GM12872 (cell line): ENCODE results near the gene FCN3.

Experiments used
- TF ChIP-seq, protein P1 (sequence below): IDR thresholded peaks from 3 replicates; pipeline ENCODE4 v1.5.1; 2011; ENCODE audit warnings: low read depth, mild to moderate bottlenecking, low read length, moderate library complexity; ENCODE audit not compliant: insufficient read depth

The FCN3 gene

DNA sequence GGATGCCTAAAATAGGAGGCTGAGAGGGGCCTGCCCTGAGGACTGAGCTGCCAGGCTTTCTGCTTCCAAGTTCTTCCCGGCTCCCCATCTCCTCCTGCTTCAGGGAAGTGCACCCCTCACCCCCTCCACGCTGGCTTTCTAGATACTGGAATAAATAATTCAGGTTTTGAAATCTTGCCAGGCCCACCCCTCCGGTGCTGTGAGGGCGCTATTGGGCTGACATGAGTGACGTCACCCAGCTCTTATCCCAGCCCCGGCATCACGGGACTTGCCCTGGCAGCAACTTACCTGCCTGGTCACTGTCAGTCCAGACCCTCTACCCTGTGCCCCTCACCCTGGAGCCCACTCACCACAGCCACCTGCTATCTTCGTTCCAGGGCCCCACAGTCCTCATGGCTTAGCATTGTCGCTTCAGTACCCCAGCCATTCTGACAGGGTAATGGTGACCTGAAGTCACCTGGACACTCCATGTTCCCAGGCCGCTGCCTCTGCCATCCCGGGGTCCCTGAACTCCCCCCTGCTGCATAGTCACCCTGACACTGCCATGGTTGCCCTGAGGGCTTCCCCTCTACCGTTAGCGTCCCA is 17.0 kb upstream of the FCN3 start:
- TF ChIP-seq, protein P1, sequence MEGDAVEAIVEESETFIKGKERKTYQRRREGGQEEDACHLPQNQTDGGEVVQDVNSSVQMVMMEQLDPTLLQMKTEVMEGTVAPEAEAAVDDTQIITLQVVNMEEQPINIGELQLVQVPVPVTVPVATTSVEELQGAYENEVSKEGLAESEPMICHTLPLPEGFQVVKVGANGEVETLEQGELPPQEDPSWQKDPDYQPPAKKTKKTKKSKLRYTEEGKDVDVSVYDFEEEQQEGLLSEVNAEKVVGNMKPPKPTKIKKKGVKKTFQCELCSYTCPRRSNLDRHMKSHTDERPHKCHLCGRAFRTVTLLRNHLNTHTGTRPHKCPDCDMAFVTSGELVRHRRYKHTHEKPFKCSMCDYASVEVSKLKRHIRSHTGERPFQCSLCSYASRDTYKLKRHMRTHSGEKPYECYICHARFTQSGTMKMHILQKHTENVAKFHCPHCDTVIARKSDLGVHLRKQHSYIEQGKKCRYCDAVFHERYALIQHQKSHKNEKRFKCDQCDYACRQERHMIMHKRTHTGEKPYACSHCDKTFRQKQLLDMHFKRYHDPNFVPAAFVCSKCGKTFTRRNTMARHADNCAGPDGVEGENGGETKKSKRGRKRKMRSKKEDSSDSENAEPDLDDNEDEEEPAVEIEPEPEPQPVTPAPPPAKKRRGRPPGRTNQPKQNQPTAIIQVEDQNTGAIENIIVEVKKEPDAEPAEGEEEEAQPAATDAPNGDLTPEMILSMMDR = no peak

DNA sequence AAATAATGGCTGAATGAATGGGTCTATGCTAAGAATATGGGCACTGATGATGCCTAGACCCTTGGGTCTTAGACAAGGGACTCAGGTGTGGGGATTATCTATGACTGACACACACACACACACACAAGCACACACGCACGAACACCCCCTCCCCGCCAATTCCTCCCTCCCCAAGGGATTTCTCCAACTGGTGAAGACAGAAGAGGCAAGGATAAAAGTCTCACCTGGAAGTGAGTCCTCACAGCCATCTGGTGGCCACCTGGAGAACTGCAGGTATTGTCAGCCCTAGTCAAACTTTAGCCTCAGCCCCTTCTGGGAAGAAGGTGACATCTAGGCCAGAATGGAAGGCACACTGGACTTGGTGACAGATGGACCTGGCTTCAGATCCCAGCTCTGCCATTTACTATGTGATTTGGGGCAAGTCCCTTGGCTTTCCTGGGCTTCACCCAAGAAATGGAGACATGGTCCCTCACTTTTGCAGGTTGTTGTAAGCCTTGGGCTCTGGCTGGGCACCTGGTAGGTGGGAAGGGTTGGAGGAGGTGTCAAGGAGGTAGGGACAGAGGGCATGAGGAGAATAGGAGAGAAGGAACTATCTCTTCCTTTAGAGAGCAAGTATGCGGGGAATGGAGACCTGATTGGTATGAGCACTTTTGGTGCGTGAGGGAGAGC is 13.8 kb upstream of the FCN3 start:
- TF ChIP-seq, protein P1 = peak; percentile 97

DNA sequence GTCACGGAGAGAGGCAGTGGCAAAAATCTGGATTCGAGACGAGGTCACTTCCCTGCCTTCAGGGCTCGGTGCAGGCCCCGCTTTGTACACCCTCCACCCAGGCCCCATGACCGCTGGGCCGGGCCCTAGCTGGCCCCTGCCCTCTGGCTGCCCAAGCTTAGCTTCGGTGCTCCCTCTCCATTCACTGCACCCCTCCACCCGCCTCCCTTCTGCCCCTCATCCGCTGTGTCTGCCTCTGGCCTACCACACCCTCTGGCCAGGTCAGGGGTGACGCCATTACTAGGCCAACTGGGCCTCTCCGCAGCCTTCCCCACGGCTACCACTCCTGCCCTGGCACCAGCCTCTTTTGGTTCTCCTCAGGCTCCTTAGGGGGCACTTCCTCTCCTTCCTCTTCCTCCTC is 9.0 kb upstream of the FCN3 start:
- TF ChIP-seq, protein P1 = no peak

DNA sequence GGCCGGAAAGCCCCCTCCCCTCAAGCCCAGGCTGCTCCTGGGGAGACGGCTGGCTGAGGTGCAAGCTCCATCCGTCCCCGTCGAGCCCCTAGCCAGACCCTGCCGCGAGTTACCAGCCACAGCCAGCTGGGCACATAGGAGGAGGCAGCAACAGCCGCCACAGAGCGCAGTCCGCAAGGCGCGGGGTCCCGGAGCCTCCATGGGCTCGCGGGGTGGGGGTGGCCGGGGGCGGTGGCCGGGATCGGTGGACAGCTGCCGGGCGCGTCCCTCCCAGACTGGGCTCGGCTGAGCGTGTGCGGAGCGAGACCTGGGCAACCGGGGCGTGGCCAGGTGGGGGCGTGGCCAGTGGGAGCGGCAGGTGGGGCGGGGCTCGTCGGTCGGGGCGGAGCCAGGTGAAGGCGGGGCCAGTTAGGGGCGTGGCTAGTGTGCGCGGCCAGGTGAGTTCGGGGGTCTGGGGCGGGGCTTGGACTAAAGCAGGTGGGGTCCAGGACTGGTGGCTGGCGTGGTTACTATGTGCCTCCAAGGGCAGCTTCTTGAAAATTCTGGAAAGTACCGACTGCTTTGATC is 8.5 kb upstream of the FCN3 start, which contains the start of gene CD164L2:
CD164L2 (minus strand) TSS at position 295 of the 567 bp plus-strand sequence; CDS start at position 201, 94 bp downstream.
- TF ChIP-seq, protein P1 = no peak

DNA sequence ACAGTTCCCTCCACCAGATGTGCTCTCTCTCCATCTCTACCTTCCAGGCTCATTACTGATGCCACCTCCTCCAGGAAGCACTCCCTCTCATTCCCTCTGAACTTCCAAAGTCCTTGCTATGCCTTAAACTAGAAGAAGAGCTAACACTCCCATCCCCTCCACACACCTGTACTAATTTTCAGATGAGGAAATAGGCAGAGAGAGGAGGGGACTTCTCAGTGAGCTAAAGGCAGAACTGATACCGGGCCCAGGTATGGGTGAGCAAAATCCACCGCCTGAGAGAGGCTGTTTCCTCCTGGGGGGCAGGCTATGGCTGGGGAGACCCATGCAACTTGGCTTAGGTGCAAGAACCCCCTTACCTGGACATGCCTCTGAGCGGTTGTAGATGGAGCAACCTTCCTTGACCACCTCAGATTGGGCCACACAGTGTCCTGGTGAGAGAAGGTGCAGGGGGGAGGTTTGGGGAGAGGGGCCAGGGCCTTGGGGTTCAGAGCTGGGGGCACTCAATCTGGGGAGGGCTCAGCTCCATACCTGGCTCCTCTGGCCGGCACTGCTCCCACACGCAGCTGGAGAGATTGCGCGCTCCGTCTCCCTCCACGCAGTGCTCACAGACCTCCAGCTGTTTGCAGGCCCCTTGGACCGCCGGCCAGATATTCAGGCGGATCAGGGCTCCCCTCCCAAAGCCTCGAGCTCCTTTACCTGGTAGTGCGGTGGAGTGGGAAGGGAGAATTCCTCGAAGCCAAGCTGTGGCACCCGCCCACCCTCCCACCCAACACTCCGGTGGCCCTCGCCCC is 7.5 kb upstream of the FCN3 start:
- TF ChIP-seq, protein P1 = no peak

DNA sequence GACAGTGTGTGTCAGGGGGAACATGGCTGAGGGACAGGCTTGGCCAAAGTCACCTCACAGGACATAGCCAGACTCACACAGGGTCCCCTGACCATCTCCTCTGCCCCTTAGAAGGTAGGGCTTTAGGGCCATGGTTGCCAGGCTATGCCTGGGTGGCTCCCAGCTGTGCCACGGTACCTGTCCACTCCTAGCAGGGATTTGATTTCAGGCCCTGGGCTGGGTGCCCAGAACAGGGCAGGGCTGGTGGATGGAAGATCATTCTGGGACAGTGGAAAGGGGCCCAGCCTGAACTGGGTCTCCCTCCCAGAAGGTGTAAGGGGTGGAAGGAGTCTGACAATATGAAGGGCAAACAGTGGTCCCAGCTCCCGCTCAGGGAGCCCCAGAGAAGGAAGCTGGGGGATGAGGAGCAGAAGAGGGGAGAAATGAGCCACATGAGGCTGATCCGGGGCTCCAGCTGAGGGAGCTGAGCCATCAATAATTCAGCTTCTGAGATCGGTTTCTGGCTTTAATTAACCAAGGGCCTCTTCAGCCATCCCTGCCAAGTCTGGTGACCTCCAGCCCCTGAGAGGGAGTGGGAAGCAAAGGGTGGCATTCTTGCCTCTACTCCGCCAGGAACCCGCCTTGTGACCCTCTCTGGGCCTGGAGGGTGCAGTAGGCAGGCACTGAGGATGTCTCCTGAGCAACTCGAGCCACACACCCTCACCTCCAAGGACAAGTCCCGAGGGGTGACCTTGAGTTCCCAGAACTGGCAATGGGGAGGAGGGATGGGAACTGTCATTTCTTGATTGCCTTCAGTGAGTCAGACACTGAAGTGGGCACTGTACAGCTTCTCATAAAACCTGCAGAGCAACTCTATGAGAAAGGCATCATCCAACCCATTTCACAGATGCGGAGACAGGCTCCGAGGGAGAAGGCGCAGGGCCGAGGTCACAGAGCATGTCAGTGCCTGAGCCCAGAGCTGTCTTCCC is 6.4 kb upstream of the FCN3 start:
- TF ChIP-seq, protein P1 = no peak

DNA sequence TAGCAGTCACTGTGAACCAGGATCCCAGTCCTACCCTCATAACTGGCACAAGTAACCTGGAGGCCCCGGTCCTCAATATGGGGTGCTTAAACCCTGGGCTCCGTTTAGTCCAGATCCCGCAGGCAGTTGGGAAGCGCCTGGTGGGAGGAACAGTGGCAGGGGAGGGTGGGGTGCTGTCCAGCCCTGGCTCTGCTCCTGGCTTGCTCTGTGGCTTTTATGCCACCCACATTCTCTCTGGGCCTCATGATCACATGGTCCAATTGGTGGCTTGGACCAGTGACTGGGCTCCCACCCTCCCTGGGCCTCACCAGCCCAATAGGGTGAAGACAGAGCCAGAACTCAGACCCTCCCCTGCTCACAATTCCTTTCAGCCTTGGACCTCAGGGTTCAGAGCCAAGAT is 5.6 kb upstream of the FCN3 start:
- TF ChIP-seq, protein P1 = no peak
